ENCODE data around the gene LDLR.
A peak's percentile ranks its signal among the peaks of the same experiment; 100 is the strongest.
"Not testable (repeated sequence)": the region's sequence is repeated elsewhere in the genome, so short reads cannot be mapped to it uniquely, and the experiment has no call there.

LDLR gene

GRCh38 chr19:11106477-11106876 lies 17.2 kb downstream of the LDLR start:
- DNase-seq, result no peak

DNA sequence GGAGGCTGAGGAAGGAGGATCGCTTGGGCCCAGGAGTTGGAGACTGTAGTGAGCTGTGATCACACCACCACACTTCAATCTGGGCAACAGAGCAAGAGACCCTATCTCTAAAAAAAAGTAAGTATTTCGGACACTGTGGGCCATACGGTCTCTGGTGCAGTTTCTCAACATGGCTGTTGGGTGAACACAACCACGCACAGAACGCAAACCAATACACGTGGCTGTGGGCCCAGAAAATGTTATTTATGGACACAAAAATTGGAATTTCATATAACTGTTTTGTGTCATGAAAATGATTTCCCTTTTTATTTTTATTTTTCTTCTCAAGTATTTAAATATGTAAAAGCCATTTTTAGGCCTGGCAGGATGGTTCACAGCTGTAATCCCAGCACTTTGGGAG lies 19.5 kb downstream of the LDLR start:
- no peak for DNase-seq

- DNase-seq, result no peak
Measured at GRCh38 chr19:11111117-11111770, 22.0 kb downstream of the LDLR start.

DNA sequence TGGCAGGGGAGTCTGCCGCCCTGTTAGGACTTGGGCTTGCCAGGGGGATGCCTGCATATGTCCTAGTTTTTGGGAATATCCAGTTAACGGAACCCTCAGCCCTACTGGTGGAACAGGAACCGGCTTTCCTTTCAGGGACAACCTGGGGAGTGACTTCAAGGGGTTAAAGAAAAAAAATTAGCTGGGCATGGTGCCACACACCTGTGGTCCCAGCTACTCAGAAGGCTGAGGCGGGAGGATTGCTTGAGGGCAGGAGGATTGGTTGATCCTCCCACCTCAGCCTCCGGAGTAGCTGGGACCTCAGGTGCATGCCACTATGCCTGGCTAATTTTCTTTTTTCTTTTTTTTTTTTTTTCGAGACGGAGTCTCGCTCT lies 22.5 kb downstream of the LDLR start:
- DNase-seq, result no peak

DNA sequence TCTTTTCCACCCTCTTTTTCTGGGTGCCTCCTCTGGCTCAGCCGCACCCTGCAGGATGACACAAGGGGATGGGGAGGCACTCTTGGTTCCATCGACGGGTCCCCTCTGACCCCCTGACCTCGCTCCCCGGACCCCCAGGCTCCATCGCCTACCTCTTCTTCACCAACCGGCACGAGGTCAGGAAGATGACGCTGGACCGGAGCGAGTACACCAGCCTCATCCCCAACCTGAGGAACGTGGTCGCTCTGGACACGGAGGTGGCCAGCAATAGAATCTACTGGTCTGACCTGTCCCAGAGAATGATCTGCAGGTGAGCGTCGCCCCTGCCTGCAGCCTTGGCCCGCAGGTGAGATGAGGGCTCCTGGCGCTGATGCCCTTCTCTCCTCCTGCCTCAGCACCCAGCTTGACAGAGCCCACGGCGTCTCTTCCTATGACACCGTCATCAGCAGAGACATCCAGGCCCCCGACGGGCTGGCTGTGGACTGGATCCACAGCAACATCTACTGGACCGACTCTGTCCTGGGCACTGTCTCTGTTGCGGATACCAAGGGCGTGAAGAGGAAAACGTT lies 24.0 kb downstream of the LDLR start:
- DNase-seq, result no peak

DNA sequence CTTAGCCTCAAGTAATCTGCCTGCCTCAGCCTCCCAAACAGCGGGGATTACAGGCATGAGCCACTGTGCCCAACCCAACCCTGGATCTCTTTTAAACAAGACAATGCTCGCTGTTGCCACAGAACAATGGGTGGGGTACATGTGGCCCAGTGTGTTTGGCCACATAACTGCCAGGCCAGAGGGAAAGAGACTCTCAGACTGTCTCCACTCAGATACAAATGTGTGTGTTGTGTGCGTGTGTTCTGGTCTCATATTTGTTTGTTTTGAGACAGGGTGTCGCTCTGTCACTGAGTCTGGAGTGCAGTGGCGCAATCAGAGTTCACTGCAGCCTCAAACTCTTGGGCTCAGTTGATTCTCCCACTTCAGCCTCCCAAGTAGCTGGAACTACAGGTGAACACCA lies 25.8 kb downstream of the LDLR start:
- DNase-seq, result no peak

DNA sequence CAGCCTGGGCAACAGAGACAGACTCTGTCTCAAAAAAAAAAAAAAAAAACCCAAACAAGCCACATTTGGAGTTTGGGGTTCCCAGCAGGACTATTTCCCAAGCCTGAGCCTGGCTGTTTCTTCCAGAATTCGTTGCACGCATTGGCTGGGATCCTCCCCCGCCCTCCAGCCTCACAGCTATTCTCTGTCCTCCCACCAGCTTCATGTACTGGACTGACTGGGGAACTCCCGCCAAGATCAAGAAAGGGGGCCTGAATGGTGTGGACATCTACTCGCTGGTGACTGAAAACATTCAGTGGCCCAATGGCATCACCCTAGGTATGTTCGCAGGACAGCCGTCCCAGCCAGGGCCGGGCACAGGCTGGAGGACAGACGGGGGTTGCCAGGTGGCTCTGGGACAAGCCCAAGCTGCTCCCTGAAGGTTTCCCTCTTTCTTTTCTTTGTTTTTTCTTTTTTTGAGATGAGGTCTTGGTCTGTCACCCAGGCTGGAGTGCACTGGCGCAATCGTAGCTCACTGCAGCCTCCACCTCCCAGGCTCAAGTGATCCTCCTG lies 26.7 kb downstream of the LDLR start:
- no peak for DNase-seq

DNA sequence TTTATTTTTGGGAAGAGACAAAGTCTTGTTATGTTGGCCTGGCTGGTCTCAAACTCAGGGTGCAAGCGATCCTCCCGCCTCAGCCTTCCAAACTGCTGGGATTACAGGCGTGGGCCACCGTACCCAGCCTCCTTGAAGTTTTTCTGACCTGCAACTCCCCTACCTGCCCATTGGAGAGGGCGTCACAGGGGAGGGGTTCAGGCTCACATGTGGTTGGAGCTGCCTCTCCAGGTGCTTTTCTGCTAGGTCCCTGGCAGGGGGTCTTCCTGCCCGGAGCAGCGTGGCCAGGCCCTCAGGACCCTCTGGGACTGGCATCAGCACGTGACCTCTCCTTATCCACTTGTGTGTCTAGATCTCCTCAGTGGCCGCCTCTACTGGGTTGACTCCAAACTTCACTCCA lies 27.2 kb downstream of the LDLR start:
- no peak for DNase-seq

DNA sequence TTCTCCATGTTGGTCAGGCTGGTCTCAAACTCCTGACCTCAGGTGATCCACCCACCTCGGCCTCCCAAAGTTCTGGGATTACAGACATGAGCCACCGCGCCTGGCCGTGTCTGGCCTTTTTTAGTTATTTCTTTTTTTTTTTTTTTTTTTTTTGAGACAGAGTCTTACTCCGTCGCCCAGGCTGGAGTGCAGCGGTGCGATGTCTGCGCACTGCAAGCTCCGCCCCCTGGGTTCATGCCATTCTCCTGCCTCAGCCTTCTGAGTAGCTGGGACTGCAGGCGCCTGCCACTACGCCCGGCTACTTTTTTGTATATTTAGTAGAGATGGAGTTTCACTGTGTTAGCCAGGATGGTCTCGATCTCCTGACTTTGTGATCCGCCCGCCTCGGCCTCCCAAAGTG lies 32.7 kb downstream of the LDLR start:
- DNase-seq, result not testable (repeated sequence)

GRCh38 chr19:11123114-11123513 lies 33.9 kb downstream of the LDLR start:
- DNase-seq, result no peak

DNA sequence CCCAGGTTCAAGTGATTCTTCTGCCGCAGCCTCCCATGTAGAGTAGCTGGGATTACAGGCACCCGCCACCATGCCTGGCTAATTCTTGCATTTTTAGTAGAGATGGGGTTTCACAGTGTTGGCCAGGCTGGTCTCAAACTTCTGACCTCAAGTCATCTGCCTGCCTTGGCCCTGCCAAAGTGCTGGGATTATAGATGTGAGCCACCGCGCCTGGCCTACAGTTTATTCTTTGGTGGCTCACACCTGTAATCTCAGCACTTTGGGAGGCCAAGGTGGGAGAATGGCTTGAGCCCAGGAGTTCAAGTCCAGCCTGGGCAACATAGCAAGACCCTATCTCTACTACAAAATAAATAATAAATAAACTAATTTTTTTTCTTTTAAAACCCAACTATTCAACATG lies 34.9 kb downstream of the LDLR start:
- DNase-seq, result not testable (repeated sequence)

DNA sequence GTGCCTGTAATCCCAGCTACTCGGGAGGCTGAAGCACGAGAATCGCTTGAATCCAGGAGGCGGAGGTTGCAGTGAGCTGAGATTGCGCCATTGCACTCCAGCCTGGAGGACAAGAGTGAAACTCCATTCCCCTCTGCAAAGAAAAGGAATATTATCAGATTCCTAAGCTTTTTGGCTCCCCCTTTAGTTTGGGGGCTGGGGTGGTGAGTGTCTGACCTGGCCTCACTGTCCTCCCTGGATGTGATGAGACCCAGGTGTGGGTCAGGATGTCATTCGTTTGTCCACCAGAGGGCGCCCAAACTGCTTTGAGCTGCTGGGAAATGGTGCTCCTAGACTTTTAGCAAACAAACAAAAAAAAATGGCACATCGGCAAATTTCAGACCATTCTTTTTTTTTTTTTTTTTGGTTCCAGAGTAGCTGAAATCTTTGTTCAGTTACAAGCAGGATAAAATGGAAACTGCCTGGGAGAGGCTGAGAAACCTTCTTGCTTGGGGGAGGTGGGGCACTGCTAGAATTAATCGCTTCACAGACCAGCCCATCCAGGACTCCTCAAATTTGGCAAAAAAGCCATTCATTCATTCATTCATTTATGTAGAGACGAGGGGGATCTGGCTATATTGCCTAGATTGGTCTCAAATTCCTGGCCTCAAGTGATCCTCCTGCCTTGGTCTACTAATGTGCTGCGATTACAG lies 36.9 kb downstream of the LDLR start:
- DNase-seq, result peak; percentile 29 to 42

GRCh38 chr19:11127905-11128304 lies 38.6 kb downstream of the LDLR start:
- no peak for DNase-seq

DNA sequence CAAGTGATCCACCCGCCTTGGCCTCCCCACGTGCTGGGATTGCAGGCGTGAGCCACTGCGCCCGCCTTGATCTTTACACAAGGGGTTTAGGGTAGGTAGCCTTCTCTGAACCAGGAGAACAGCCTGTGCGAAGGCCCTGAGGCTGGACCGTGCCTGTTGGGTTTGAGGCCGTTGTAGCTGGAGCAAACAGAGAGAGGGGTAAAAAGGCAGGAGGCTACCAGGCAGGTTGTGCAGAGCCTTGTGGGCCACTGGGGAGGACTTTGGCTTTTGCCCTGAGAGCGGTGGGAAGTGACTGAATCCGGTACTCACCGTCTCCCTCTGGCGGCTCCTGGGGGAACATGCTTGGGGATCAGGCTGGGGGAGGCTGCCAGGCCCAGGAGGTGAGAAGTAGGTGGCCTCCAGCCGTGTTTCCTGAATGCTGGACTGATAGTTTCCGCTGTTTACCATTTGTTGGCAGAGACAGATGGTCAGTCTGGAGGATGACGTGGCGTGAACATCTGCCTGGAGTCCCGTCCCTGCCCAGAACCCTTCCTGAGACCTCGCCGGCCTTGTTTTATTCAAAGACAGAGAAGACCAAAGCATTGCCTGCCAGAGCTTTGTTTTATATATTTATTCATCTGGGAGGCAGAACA lies 41.7 kb downstream of the LDLR start:
- DNase-seq, result peak; percentile 84 to 93

- no peak for DNase-seq
Measured at GRCh38 chr19:11131471-11131870, 42.2 kb downstream of the LDLR start.

DNA sequence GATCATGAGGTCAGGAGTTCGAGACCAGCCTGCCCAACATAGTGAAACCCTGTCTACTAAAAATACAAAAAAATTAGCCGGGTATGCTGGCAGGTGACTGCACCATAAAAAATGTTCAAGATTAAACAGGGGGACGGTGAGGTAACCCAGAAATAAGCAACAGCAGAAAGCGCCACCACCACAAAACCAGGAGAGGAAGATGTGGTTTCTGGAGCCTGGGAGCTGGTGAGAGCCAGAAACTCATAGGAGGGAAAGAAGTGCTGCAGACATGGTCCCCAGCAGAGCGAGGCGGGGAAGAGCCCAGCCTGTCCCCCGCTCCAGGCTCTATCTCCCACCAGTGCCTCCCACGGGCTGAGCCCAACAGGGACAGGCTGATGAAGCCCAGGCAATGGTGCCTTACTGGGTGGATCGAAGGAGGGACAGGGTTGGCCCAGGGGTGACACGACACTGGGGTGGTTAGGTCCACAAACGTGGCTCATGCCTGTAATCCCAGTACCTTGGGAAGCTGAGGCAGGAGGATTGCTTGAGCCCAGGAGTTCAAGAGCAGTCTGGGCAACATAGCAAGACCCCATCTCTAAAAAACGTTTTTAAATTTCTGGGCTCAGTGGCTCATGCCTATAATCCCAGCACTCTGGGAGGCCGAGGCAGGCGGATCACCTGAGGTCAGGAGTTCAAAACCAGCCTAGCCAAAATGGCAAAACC lies 47.3 kb downstream of the LDLR start:
- DNase-seq, result peak; percentile 14 to 15

GRCh38 chr19:11137542-11138384 lies 48.5 kb downstream of the LDLR start:
- peak; percentile 77 to 82 for DNase-seq

DNA sequence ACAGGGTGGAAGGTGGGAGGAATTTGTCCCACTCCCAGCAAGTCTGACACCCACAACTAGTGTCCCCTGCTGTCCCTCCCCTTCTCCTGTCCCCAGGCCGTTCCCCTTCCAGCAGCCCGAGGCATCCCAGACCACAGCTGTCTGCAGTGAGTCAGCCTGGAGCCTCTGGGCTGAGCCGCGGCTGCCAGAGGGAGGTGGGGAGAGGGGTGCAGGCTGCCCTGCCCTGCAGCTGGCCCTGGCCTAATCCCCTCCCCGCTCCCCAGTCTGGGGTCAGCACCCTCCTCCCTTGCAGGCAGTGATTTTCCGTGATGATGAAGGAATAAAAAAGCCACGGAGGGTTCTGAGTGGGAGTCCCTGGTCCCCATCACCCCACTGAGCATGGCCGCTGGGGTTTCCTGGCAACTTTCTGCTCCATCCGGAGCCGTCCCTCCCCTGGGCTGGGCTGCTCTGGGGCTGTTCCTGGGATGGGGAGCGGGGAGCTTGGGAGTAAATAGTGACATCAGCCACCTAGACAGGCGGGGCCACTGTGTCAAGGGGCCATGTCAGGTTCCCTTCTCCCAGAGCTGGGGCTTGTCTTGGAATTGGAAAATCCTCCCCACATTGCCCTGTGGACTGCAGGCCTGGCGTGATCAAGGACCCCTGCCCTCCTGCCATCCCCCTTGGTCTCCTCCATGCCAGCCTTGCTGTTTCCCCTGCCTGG lies 49.5 kb downstream of the LDLR start:
- peak; percentile 55 to 68 for DNase-seq

GRCh38 chr19:11140023-11140538 lies 50.8 kb downstream of the LDLR start:
- DNase-seq, result not testable (repeated sequence)

- DNase-seq, result no peak
Measured at GRCh38 chr19:11140896-11141295, 51.6 kb downstream of the LDLR start.

DNA sequence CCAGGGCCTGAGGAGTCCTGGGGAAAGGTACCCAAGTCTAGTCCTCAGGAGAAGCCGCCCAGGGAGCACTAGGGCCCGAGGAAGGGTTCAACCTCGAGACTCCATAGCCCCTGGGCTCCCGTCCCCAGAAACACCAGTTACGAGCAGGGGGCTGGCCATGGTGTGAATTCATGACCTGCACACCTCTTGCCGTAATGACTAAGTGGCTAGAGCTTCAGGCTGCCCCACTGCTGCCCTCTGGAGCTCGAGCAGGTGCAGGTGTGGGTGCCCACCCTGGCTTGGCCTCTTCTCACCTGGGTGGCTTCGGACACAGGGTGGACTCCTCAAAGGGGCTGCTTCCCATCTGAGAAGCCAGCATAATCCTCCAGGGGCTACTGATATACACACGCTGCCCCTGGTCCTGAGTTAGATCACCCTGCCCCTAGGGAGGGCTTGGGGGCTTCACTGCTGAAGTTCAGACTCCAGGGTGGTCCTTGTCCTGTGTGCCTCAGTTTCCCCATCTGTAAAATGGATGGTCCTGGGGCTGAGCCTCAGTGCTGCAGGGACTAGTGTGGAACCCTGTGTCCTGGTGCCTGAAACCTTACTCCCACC lies 52.8 kb downstream of the LDLR start:
- DNase-seq, result no peak
